HL-60 (cell line): Measurements from ENCODE around the gene RARRES1.

ENCODE experiments used
- CTCF ChIP-seq: IDR thresholded peaks from one replicate; pipeline ENCODE4 v1.5.1; 2011; ENCODE audit warnings: low read length, control low read depth, inconsistent platforms; ENCODE audit not compliant: insufficient read depth
- GABPA ChIP-seq: IDR thresholded peaks from 2 replicates; pipeline ENCODE4 v1.6.1; 2012; ENCODE audit warnings: low read depth
- POLR2AphosphoS5 ChIP-seq: IDR thresholded peaks from 2 replicates; pipeline ENCODE4 v1.6.1; 2012; ENCODE audit warnings: low read depth
- REST ChIP-seq: IDR thresholded peaks from 2 replicates; pipeline ENCODE4 v1.6.1; 2012; ENCODE audit warnings: low read depth; ENCODE audit not compliant: insufficient replicate concordance
- SPI1 ChIP-seq: IDR thresholded peaks from 2 replicates; pipeline ENCODE4 v1.6.1; 2012; ENCODE audit warnings: low read depth, mild to moderate bottlenecking, borderline replicate concordance

GRCh38 chr3:158742871-158743663 lies 10.8 kb upstream of the RARRES1 start:
- no peak for TF ChIP-seq CTCF
- no peak for TF ChIP-seq REST
- no peak for TF ChIP-seq SPI1
- no peak for TF ChIP-seq GABPA
- no peak for TF ChIP-seq POLR2AphosphoS5
